NCI-H128 (cell line): ENCODE results near the gene TFEB.

Experiments used
- DNase-seq: peaks from one replicate; lab custom pipeline; 2025; ENCODE audit not compliant: unreplicated experiment; lab: John Stamatoyannopoulos, UW

The TFEB gene

DNA sequence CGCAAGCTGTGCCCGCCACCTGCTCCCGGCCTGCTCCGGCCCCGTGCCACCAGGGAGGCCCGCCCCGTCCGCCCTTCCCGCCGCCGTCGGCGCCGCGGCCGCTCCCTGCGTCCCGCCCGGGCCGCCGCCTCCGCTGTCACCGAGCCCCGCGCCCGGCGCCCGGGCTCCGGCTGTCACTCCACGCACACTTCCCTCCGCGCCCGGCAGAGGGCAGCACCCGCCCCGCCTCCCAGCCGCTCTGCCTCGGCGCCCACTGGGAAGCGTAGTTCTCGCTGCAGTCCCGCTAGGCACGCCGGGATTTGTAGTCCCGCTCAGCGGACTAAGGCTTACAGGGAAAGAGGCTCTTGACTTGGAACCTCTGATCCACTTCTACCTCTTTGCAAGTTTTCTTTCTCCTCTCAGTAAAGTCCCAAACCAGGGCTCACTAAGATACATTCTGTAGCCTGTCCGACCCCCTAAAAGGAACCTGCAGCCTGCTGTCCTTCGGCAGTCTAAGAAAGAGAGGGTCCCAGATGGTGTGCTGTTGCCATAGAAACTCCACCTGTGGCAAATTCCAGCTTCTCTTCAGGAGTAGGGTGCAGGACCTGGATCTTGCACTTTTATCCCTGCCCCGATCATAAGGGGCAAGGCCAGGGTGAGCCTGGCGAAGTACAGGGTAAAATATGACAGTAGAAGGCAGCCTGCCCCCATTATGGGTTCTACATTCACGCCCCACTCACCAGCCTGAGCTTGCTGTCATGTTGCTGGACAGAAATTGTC lies at the start of gene TFEB:
Gene TFEB (minus strand): TSS at position 182 of the 759 bp plus-strand sequence. CDS start 44,395 bp downstream, outside the sequence.
- DNase-seq, result peak; percentile 69

DNA sequence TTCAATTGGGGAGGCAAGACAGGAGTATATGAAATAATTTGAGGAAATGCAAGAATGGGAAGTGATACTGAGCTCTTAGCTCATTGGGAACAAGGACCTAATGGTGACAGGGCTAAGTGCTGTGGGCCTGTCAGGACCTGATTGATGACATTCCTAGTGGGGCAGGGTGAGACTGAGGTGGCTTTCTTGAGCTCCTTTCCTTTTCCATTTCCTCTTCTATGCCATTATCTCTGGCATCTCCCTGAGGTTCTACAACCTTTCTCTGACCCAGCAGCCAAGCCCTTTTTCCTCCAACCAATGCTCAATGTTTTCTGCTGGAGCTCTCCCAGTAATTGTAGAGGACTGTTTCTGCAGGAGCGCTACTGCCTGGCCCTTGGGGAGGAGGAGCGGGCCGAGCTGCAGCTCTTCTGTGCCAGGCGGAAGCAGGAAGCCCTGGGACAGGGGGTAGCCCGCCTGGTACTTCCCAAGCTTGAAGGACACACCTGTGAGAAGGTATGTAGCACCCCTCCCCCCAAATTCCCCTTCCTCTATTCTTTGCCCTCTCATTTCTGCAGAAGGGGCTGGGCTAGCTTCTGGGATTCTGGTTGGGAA lies 49.3 kb upstream of the TFEB start:
- DNase-seq, result no peak

DNA sequence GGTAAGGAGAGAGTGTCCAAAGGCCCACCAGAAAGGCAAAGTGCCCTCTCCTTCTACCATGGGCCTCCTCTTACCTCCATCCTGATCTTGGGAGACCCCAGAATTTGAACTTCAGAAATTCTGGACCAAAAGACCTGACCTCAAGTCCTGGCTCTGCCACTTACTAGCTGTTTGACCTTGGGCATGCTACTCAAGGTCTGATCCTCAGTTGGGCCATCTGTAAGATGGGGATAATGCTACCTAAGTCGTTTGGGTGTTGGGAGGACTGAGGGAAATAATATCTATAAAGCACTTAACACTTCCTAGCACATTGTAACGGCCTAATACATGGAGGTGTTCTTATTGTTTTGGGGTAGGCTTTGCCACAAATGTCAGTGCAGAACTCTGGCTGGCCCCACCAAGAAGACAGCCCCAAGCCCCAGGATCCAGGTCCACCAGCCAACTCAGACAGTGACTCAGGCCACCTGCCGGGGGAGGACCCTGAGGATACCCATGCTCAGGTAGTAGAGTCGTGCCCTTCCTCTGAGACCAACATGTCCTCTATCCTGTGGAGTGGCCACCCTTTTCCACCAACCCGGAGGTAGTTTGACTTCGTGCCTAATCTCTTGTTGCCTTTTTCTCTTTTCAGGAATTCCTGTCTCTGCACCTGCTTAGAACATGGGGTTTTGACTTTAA lies 47.8 kb upstream of the TFEB start:
- no peak for DNase-seq

DNA sequence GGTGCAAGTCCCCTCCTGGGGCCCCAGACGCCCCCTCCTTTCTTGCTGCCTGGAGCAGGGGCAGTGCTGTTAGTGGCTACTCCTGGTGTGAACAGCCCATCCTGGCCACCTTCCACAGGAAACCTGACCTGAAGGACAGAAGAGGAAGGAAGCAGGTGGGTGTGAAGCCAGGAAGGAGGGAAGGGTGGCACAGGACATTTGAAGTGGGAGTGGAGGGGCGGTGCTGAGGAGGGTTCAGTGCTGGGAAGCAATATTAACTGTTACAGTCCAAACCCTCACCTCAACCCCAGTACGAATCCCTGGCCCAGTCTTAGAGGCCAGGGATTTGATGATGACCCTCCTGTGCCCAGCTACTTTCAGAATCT lies 45.9 kb upstream of the TFEB start:
- DNase-seq, result no peak

DNA sequence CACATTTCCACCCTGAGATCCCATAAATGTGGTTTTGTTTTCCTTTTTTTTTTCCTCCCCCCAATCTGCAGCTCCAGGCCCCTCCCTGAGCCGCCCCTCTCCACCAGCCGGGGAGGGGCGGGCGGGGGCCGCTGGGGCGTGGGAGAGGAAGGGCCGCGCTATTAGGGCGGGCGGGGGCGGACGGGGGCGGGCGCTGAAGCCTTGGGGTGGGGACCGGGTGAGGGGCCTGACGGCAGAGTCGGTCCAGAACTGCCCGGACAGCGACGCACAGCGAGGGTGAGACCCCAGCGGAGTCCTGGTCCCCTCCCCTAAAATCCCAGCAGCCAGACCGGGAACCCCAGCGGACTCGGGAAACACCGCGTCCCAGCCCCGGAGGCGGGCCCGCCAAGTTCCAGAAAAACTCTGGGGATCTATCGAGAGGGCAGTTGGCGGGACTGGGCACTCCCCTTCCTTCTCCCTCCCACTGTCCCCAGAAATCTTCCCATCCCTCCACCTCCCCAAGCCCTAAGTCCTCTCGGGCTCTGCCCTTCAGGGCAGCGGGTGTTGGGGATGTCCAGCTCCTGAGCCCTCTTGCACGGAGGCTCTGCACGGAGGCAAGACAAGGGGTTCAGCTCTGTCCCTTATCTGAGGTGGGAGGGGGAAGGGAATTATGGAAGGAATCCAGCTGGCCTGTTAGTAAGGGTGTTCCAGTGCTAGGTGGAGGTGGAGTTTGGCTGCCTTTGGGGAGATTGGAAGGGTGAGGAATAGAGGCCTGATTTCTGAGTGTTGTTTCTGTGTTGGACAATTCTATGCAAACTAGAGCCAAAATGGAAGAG lies 45.4 kb upstream of the TFEB start, which contains the start of gene PRICKLE4:
Gene PRICKLE4 (plus strand): TSS at position 232 of the 815 bp plus-strand sequence. CDS start 2,692 bp downstream, outside the sequence.
- DNase-seq, result no peak

DNA sequence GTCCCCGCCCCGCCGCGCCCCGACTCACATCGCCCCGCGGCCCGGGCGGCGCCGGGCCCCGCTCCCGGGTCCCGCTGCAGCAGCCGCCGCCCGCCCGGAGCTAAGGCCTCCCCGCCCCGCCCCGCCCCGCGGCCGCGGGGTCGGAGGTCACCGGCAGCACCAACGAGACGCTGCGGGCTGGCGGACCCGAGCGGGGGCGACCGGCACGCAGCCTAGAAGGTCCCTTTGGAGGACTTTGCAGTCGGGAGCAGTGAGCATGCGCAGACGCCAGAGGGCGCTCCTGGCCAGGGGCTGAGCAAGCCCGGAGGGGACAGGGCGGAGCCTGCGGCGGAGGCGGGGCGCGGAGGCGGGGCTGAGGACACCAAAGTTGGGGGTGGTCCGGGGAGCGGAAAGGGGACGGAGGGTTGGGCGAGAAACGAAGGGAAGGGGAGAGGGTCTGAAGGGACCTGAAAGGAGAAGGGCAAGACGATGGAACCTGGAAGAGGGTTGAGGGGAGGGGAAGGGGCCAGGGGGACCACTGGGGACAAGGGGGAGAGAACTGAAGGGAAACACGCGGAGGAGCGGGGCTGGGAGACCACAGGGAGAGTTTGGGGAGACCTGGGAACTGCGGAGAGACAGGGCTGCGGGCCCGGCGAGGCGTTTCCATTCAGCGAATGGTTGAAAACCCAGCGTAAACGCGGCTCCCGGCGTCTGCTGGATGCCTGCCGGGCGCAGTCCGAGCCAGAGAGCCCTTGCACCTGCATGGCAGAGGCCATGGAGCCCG lies 44.6 kb upstream of the TFEB start, which contains the start of gene FRS3:
Gene FRS3 (minus strand): TSS at position 113 of the 763 bp plus-strand sequence. CDS start 2,913 bp downstream, outside the sequence.
- DNase-seq, result peak; percentile 92

DNA sequence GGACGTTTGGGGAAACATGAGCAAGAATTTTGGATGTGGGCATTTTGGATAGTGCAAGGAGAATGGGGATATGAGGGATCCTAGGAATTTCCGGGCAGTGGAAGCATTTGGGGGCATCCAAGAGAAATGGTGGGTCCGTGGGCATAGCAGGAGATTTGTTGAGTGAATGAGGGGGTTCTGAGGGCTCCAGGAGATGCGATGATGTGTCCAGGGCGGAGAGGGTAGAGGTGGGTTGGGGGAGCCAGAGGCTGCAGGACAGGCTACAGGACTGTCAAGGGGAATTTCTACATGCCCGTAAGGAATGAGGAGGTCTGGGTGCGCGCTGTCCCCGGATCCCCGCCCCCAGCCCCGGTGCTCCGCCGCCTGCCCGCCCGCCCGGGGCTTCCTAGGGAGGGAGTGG lies 43.9 kb upstream of the TFEB start:
- no peak for DNase-seq

DNA sequence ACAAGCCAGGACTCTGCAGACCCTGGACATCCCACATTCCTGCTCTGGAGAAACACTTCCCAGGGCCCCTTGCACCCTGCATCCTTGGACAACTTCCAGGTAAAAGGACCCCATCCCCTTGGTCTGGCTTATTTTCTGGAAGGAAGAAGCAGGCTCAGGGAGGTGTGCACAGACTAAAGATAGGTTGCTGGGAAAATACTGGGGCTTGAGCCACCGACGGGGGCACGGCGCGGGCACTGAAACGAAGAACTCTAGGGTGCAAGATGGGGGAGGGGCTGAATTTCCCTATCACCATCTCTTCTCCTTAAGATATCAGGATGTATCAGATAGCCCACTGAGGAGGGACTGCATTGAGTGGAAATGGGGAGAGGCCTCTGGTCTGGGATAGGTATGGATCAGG lies 43.5 kb upstream of the TFEB start:
- DNase-seq, result no peak

DNA sequence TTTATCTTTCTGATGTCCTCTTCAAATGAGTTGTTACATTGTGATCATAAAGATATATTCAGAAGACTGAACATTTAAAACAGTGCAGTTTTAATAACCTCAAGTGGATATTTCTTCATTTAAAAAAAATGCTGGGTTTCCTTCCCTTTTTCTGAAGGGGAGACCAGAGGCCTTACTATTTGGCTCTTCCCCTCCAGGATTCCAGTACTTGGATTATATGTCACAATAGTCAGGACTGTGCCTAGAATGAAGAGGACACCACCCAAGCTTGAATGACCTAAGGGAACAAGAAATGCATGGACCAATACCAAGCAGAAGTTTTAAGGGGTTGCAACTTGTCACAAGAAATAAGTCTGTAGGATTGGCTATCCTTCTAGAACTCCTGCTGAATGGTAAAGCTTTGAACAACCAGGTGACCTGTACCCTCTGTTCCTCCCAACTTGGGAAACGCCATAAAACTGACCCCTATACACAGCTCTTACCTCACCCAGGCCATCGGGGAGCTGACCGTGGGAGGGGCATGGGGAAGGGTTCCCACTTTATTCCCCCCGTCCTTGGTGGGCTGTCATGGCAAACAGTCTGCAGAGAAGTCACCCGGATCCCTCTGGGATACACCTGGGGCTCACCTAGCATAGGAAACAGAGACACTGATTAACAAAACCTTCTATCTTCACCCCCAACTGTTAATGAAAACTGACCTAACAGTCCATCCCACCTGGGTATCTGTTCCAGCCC lies 42.3 kb upstream of the TFEB start:
- no peak for DNase-seq

DNA sequence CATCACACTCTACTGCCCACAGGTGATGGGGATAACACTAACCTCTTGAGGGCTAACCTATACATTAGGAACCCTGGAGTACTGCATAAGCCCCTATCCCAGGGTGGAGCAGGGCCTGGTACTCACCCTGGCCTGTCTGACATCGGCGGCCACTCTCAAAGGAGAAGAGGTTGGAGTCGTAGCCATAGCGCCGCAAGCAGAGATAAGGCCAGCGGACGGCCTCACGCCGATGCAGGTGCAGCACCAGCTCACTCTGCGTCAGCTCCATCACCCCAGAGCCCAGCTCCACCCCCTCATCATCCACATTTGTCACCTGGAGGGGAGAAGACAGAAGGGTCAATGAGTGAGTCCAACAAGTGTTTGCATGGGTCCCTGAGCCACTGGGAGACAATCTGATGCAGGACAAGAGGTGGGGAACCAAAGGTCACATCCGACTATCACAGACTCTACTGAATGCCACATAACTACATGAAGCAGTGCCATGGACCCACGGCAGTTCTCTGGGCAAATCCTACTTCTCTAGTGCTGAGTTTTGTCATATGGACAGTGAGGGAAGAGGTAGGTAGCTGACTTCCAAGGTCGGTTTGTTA lies 40.0 kb upstream of the TFEB start:
- DNase-seq, result no peak

DNA sequence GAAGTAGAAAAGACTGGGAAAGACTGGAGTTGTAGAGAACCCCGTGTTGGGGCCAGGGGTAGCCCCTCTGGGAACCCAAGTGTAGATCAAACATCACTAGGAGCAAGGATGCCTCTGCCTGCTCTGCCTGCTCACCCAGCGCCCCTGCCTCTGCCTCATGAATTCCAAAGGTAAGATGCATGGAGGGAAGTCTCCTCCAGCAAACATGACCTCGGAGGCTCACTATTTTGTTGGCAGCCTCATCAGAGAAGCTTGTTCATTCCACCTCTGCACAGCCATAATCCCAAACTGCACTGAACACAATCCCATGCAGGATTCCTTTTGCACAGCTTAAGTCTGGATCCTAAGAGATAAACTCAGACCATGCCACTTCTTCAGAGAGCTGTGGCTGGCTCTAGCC lies 39.4 kb upstream of the TFEB start:
- no peak for DNase-seq

DNA sequence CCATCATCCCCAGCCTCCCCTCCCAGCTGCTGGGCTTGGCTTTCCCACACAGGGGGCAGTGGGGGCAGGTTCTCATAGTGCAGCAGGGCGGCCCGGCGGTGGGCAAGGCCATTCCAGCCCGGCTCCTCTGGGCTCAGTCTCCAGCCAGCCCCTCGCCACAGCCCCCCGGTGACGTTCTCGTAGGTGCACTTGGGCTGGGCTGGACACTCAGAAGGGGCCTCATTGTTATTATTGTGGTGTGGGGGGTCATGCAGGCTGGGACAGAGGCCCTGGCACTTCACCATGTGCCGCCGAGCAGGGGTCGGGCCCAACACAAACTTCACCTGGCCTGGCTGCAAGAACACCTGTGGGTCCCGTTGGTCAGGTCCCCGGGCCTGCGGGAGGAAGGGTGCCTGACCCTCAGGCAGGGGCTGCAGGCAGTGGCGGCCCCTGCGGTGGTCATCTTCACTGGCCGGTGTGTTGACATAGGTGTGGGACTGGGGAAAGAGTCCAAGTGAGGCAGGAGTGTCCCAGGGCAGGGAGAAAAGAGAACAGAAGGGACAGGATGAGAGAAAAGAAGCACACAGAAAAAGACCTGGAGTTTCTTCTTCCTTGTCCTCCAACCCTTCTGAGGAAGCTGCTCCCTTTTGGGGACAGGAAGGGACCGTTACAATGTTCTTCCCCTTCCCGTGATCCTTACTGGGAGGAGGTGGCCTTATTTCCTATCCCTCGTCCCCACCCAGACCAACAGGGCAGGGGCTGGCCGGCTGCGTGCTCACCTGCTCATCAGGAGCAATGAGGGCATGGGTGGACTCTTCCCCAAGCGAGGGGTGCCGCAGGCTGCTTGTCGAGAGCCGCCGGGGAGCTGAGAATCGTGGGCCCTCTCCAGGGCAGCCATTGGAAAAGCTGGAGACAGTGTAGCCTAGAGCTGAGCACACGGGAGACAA lies 35.9 kb upstream of the TFEB start:
- no peak for DNase-seq

DNA sequence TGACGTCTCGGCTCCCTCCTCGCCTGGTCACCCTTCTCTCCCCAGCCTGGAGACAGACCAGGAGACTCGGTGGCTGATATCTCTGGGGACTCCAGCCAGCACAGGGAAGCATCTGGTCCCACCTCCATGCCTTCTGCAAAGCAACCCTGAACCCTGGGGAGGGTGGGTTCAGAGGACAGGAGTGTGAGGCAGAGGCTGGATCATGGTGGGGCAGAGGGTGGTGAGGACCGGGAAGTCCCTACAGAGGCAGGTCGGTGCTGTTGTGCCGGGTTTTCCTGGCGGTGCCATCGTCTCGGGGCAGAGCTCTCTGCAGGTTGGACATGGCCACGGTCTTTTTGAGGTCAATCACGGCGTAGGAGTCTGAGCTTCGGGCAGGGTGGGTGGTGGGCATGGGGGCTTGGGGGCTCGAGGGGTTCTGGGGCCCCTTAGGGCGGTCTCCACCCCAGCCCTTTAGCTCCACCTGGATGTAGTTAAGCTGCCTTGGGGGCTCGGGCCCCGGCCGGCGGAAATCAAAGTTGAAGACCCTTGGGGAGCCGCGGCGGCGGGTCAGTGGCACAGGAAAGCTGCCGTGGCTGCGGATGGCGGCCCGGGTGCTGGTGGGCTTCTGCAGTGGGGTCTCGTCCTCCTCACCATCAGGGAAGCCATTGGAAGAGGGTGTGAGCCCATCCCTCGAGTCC lies 35.1 kb upstream of the TFEB start:
- DNase-seq, result no peak

DNA sequence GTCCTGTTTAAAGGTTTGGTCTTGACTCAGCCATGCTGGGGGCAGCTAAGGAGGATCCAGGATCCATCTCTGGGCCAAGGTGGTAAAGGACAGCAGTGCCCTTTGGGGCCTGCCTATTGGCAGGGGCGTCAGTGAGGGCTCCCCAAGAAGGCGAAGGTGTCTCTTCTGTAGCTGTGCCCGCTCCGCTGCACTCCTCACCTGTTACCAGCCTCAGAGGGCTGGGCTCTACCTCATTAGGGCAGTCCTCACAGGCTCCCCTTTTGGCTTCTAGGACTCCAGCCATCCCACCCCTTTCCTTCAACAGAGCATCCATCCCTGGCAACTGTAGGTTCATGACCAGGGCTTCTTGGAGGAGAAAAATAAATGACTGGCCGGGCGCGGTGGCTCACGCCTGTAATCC lies 34.0 kb upstream of the TFEB start:
- DNase-seq, result no peak

DNA sequence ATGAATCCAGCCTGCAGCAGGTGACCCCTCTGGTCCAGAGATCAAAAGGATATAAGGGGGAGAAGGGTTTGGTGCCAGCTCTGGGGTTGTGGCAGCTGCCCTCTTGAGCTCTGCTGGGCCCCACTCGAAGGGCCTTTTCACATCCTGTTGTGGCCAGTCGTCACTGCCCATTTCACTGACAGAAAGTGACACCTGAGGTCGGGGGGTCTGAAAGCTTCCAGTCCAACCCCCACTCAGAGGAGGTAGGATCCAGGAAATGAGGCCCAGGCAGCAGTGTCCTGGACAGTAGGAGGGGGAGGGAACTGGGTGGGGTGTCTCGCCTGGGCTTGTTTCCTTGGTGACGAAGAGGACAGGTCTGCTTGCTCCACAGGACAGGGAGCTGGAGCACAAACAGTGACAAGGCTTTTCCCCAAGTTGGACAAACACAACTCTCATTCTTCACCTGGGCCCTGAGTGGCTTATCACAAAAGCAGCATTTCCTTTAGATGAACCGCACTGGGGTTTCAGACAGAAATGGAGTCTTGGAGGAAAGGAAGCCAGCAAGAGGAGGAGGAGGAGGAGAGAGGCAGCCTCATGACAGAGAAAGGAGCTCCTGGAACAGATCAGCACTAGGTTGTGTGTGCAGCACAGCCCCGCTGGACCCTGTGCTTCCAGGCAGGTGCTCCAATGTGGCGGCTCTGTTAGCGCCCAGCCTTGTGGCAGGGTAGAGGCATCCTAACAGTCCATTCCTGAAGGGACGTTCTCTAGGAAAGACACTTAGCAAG lies 33.3 kb upstream of the TFEB start:
- no peak for DNase-seq

DNA sequence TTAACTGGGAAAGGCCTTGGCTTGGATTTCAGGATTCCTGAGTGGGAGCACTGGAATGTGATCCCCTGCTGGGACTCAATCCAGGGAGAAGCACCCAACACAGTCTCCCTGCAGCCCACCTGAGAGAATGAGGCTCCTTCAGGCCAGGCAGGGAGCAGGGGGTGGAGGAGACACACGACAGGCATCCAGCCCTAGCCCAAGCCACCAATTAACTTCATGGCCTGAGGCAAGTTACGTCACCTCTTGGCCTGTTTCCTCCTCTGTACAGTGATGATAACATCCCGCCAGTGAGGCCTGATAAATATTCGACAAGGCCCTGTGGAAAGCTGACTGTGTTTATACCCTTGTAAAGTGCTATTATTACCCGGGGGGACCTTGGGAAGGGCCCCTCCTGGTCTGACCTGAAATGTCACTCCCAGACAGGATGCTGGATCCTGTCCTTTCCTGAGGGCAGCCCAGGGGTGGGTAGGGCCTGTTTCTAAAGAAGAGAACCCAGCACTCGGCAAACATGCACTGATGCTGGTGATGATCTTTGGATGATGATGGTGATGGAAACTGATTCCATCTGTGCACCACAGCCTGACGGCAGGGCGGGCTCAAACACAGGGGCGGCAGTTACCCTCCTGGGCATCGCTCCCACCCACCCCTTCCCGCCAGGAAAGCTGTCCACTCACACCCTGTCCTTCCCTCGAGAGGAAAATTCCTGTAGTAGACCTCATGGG lies 31.9 kb upstream of the TFEB start:
- no peak for DNase-seq
